IMR-90 (cell line): ENCODE data around the gene TNRC18. TPM values are rescaled to one million over a fixed set of nuclear protein-coding genes. Genes with fewer than 3 reads are reported as not detected.

Experiments used
- ATAC-seq: fragments of 200-7000 bp; cut with Tn5 transposase; 2 replicates; pipeline ENCODE4 v1.9.1; 2020; ENCODE audit warnings: low read depth, mild to moderate bottlenecking, moderate library complexity
- BruUV-seq: library from RNA; stranded (reverse); fragments of 400-500 nt; replicated peaks from 2 replicates; lab custom pipeline; 2021; lab: Mats Ljungman, UMichigan
- CTCF ChIA-PET: fragments of 300-600 bp; formaldehyde crosslinking; extraction: SDS; loops from one replicate; lab custom pipeline; 2021; ENCODE audit warnings: antibody characterized with exemption; lab: Yijun Ruan, JAX
- POLR2A ChIA-PET: fragments of 300-600 bp; sonication (Branson Sonifier 250); formaldehyde crosslinking; loops from one replicate; lab custom pipeline; 2022; ENCODE audit warnings: antibody characterized with exemption; ENCODE audit not compliant: unreplicated experiment; lab: Charles Lee
- DNase-seq: peaks from one replicate; pipeline ENCODE4 v3.0.0; 2013
- H2AFZ ChIP-seq: replicated peaks from 2 replicates; pipeline ENCODE3; 2013; ENCODE audit warnings: low read length, mild to moderate bottlenecking; ENCODE audit not compliant: poor library complexity
- H2AK5ac ChIP-seq: 2 replicates; pipeline ENCODE4 v1.6.1; 2013; ENCODE audit warnings: low read depth, low read length, inconsistent platforms
- H2AK9ac ChIP-seq: replicated peaks from 2 replicates; pipeline ENCODE3; 2013; ENCODE audit warnings: mild to moderate bottlenecking, low read depth, low read length, moderate library complexity; ENCODE audit not compliant: poor library complexity
- H2BK120ac ChIP-seq: 2 replicates; pipeline ENCODE4 v1.6.1; 2013; ENCODE audit warnings: low read depth, low read length, inconsistent platforms
- H2BK15ac ChIP-seq: 3 replicates; pipeline ENCODE4 v1.6.1; 2013; ENCODE audit warnings: low read depth, low read length, inconsistent platforms
- H2BK20ac ChIP-seq: 2 replicates; pipeline ENCODE4 v1.6.1; 2013; ENCODE audit warnings: low read depth, mild to moderate bottlenecking, inconsistent platforms, low read length, moderate library complexity
- H2BK5ac ChIP-seq: 2 replicates; pipeline ENCODE4 v1.6.1; 2013; ENCODE audit warnings: mild to moderate bottlenecking, low read depth, low read length, inconsistent platforms; ENCODE audit not compliant: poor library complexity, severe bottlenecking
- H3K14ac ChIP-seq: replicated peaks from 2 replicates; pipeline ENCODE4 v1.6.1; 2013; ENCODE audit warnings: low read depth, low read length, inconsistent platforms
- H3K18ac ChIP-seq: 2 replicates; pipeline ENCODE4 v1.6.1; 2013; ENCODE audit warnings: low read depth, low read length, control low read depth
- H3K23ac ChIP-seq: 2 replicates; pipeline ENCODE4 v1.6.1; 2013; ENCODE audit warnings: low read depth, low read length, inconsistent platforms
- H3K27ac ChIP-seq: 2 replicates; pipeline ENCODE4 v1.5.1; 2013; ENCODE audit warnings: mild to moderate bottlenecking, control low read depth, low read length; ENCODE audit not compliant: insufficient read depth
- H3K27me3 ChIP-seq: 2 replicates; pipeline ENCODE4 v1.6.1; 2013; ENCODE audit warnings: low read length; ENCODE audit not compliant: control insufficient read depth, insufficient read depth
- H3K36me3 ChIP-seq: 2 replicates; pipeline ENCODE4 v1.6.1; 2013; ENCODE audit warnings: low read length, mixed read lengths; ENCODE audit not compliant: control insufficient read depth, insufficient read depth
- H3K4ac ChIP-seq: 2 replicates; pipeline ENCODE4 v1.6.1; 2013; ENCODE audit warnings: low read depth, low read length, inconsistent platforms
- H3K4me1 ChIP-seq: 2 replicates; pipeline ENCODE4 v1.6.1; 2013; ENCODE audit warnings: low read length, mixed read lengths; ENCODE audit not compliant: control insufficient read depth, insufficient read depth
- H3K4me2 ChIP-seq: 2 replicates; pipeline ENCODE4 v1.6.1; 2013; ENCODE audit warnings: low read depth, mild to moderate bottlenecking, control low read depth, low read length, moderate library complexity
- H3K4me3 ChIP-seq: 2 replicates; pipeline ENCODE4 v1.5.1; 2013; ENCODE audit warnings: low read depth, mild to moderate bottlenecking, control low read depth, low read length, moderate library complexity; ENCODE audit not compliant: insufficient read depth
- H3K56ac ChIP-seq: 2 replicates; pipeline ENCODE4 v1.6.1; 2013; ENCODE audit warnings: low read length, inconsistent platforms; ENCODE audit not compliant: insufficient read depth; ENCODE audit errors: extremely low read depth
- H3K79me1 ChIP-seq, 2 experiments: 2 replicates each; pipeline ENCODE4 v1.6.1; 2013; ENCODE audit warnings: low read length in 2 of 2, inconsistent platforms in 1 of 2, low read depth in 1 of 2
- H3K9ac ChIP-seq: 2 replicates; pipeline ENCODE4 v1.6.1; 2013; ENCODE audit warnings: low read depth, low read length, control low read depth
- H3K9me1 ChIP-seq: 2 replicates; pipeline ENCODE4 v1.6.1; 2013; ENCODE audit warnings: low read length, inconsistent platforms; ENCODE audit not compliant: insufficient read depth
- H3K9me3 ChIP-seq: 2 replicates; pipeline ENCODE4 v1.6.1; 2013; ENCODE audit warnings: low read length; ENCODE audit not compliant: control insufficient read depth, insufficient read depth
- H4K20me1 ChIP-seq: 2 replicates; pipeline ENCODE4 v1.6.1; 2013; ENCODE audit warnings: low read length, inconsistent platforms; ENCODE audit not compliant: insufficient read depth
- H4K5ac ChIP-seq: 2 replicates; pipeline ENCODE4 v1.6.1; 2013; ENCODE audit warnings: mild to moderate bottlenecking, low read depth, low read length, control low read depth
- H4K8ac ChIP-seq, 2 experiments: 2 replicates each; pipeline ENCODE4 v1.6.1; 2013; ENCODE audit warnings: low read depth in 2 of 2, low read length in 2 of 2, control low read depth in 1 of 2, inconsistent platforms in 1 of 2
- H4K91ac ChIP-seq: 2 replicates; pipeline ENCODE4 v1.6.1; 2013; ENCODE audit warnings: low read depth, low read length, inconsistent platforms; ENCODE audit not compliant: insufficient read depth
- BHLHE40 ChIP-seq: fragments of 150-350 bp; IDR thresholded peaks from 2 replicates; pipeline ENCODE4 v1.6.1; 2016; ENCODE audit warnings: mild to moderate bottlenecking, low read depth, low read length
- CEBPB ChIP-seq: IDR thresholded peaks from 2 replicates; pipeline ENCODE4 v1.6.1; 2012; ENCODE audit warnings: low read depth, low read length, improper control_type of control experiment
- FOS ChIP-seq: fragments of 150-350 bp; IDR thresholded peaks from 2 replicates; pipeline ENCODE4 v1.6.1; 2016; ENCODE audit warnings: low read depth, low read length
- MAFK ChIP-seq: IDR thresholded peaks from 2 replicates; pipeline ENCODE4 v1.6.1; 2012; ENCODE audit warnings: low read depth, low read length, improper control_type of control experiment
- MAZ ChIP-seq: IDR thresholded peaks from 2 replicates; pipeline ENCODE4 v1.6.1; 2012; ENCODE audit warnings: low read depth, mild to moderate bottlenecking, low read length, improper control_type of control experiment, moderate library complexity, borderline replicate concordance
- MXI1 ChIP-seq: IDR thresholded peaks from 2 replicates; pipeline ENCODE4 v1.6.1; 2012; ENCODE audit warnings: low read depth, mild to moderate bottlenecking, low read length, moderate library complexity, borderline replicate concordance
- NFE2L2 ChIP-seq: fragments of 150-350 bp; IDR thresholded peaks from 2 replicates; pipeline ENCODE4 v1.6.1; 2016; ENCODE audit warnings: low read depth, mild to moderate bottlenecking, low read length
- POLR2A ChIP-seq: IDR thresholded peaks from 2 replicates; pipeline ENCODE4 v1.6.1; 2012; ENCODE audit warnings: mild to moderate bottlenecking, low read depth, low read length
- RAD21 ChIP-seq: IDR thresholded peaks from 2 replicates; pipeline ENCODE4 v1.6.1; 2012; ENCODE audit warnings: low read length, improper control_type of control experiment
- RCOR1 ChIP-seq: IDR thresholded peaks from 2 replicates; pipeline ENCODE4 v1.6.1; 2012; ENCODE audit warnings: mild to moderate bottlenecking, low read length, improper control_type of control experiment; ENCODE audit not compliant: insufficient replicate concordance
- RFX5 ChIP-seq: IDR thresholded peaks from 2 replicates; pipeline ENCODE4 v1.8.0; 2012; ENCODE audit warnings: low read depth, mild to moderate bottlenecking, low read length, moderate library complexity
- SMC3 ChIP-seq: fragments of 150-350 bp; IDR thresholded peaks from 2 replicates; pipeline ENCODE4 v1.6.1; 2016; ENCODE audit warnings: low read depth, mild to moderate bottlenecking, antibody characterized with exemption, low read length, moderate library complexity
- WGBS, 2 experiments: methylation state at CpG; one replicate each; pipeline versions ENCODE4 v1.1.5 to v1.1.7; 2013; ENCODE audit warnings: missing lambda C conversion rate in 2 of 2; ENCODE audit not compliant: insufficient read length in 1 of 2; ENCODE audit errors: extremely low coverage in 2 of 2; 5-methylcytosine and 5-hydroxymethylcytosine counted together
- dilution Hi-C: fragments of 300-500 bp; cut with HindIII; formaldehyde crosslinking; loops from one replicate; pipeline ENCODE4 v1.14.3; 2018; ENCODE audit warnings: low sequenced_read_pairs; ENCODE audit not compliant: unreplicated experiment
- in situ Hi-C: fragments of 300-500 bp; cut with MboI; formaldehyde crosslinking; loops from 3 replicates; pipeline ENCODE4 v1.14.3; 2019; ENCODE audit warnings: low sequenced_read_pairs, inconsistent platforms, mixed read lengths
- intact Hi-C: fragments of 100-400 bp; cut with micrococcal nuclease; formaldehyde crosslinking; loops from 2 replicates; pipeline ENCODE4 v1.10.0; 2022
- polyA plus RNA-seq, 3 experiments: library from polyadenylated mRNA; depleted of rRNA; stranded (reverse); fragments of >200 nt; gene quantifications; 2 replicates each; pipeline ENCODE4 v1.2.3, GENCODE V29; 2012; ENCODE audit warnings: low replicate concordance in 1 of 3
- total RNA-seq: library from RNA; depleted of rRNA; stranded (reverse); fragments of >200 nt; gene quantifications from 2 replicates; pipeline ENCODE4 v1.2.3, GENCODE V29; 2012
- TF ChIP-seq, protein P1 (sequence below): conservative IDR thresholded peaks from 2 replicates; pipeline ENCODE4 v1.5.1; 2012; ENCODE audit warnings: mild to moderate bottlenecking, low read depth, low read length, improper control_type of control experiment
- TF ChIP-seq, protein P2 (sequence below): fragments of 150-350 bp; IDR thresholded peaks from 2 replicates; pipeline ENCODE4 v1.6.1; 2017; ENCODE audit warnings: mild to moderate bottlenecking, antibody characterized with exemption, low read length, low read depth

Gene TNRC18
- total and polyA plus RNA-seq, 2 of the 4 experiments (the other 2 are of a cell fraction): 4.7 to 29.6 TPM

DNA sequence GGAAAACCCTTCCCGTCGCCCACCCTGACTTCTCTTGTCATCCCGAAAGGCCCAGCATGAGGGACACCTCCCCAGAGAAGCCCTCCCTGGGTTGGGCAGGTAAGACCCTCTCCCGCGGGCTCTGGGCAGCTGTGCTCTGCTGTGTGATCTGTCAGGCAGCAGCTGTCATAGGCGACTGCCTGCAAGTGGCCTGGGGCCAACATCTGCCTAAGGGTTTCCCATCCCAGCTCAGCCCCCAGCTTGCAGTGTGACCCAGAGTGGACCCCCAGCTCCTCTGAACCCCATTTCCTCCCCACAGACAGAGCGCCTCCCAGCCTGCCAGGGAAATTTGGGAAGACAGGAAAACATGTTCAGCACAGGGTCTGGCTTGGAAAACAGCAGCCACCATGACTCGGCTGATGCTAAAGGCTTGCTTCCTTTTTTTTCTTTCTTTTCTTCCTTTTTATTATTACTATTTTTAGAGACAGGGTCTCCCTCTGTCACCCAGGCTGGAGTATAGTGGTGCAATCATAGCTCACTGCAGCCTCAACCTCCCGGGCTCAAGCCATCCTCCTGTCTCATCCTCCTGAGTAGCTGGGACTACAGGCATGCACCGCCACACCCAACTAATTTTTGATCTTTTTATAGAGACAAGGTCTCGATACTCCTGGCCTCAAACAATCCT, 18.3 kb upstream of the TNRC18 start:
- no peak overlapping the region for H2BK120ac ChIP-seq
- no peak overlapping the region for H3K4ac ChIP-seq
- dilution Hi-C loops (no loop called here), in situ Hi-C loops (no loop called here), intact Hi-C loops (no loop called here)
- ChIA-PET CTCF (no interaction called here), POLR2A (no interaction called here)
- TF ChIP-seq RFX5 (no peak), MAFK (no peak), BHLHE40 (no peak), MXI1 (no peak), CEBPB (no peak), RAD21 (no peak), POLR2A (no peak), SMC3 (no peak), RCOR1 (no peak), MAZ (no peak), NFE2L2 (no peak), FOS (no peak)
- TF ChIP-seq, protein P1, sequence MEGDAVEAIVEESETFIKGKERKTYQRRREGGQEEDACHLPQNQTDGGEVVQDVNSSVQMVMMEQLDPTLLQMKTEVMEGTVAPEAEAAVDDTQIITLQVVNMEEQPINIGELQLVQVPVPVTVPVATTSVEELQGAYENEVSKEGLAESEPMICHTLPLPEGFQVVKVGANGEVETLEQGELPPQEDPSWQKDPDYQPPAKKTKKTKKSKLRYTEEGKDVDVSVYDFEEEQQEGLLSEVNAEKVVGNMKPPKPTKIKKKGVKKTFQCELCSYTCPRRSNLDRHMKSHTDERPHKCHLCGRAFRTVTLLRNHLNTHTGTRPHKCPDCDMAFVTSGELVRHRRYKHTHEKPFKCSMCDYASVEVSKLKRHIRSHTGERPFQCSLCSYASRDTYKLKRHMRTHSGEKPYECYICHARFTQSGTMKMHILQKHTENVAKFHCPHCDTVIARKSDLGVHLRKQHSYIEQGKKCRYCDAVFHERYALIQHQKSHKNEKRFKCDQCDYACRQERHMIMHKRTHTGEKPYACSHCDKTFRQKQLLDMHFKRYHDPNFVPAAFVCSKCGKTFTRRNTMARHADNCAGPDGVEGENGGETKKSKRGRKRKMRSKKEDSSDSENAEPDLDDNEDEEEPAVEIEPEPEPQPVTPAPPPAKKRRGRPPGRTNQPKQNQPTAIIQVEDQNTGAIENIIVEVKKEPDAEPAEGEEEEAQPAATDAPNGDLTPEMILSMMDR: no peak
- TF ChIP-seq, protein P2, sequence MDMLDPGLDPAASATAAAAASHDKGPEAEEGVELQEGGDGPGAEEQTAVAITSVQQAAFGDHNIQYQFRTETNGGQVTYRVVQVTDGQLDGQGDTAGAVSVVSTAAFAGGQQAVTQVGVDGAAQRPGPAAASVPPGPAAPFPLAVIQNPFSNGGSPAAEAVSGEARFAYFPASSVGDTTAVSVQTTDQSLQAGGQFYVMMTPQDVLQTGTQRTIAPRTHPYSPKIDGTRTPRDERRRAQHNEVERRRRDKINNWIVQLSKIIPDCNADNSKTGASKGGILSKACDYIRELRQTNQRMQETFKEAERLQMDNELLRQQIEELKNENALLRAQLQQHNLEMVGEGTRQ: no peak
- H3K9me1 ChIP-seq: no peaks in the 10 kb centered on the region; the same call in 1 of the 2 replicates
- no peak overlapping the region for H4K5ac ChIP-seq
- H2BK15ac ChIP-seq: no peak overlapping the region
- no peak overlapping the region for H3K18ac ChIP-seq
- H3K27ac ChIP-seq: no peak overlapping the region
- H2AK9ac ChIP-seq: no peak overlapping the region
- H3K14ac ChIP-seq: no peak overlapping the region
- no peak overlapping the region for H2BK5ac ChIP-seq
- no peaks in the 10 kb centered on the region for H3K4me1 ChIP-seq
- no peak for ATAC-seq
- no peak overlapping the region for H3K9ac ChIP-seq
- WGBS, 2 experiments: 80% methylated on average over 1 of the region's 11 CpGs; no CpG with 5 or more reads in 1 of the 2 experiments
- no peak overlapping the region for H3K56ac ChIP-seq
- H4K91ac ChIP-seq: no peak overlapping the region
- H2AFZ ChIP-seq: no peak overlapping the region
- H3K9me3 ChIP-seq: peaks cover 8% of the 10 kb centered on the region
- H3K79me1 ChIP-seq: peaks cover 10 to 27% of the 10 kb centered on the region in 2 experiments; a peak in 2 of 4 replicates
- no peak overlapping the region for H4K8ac ChIP-seq
- peaks cover 17% of the 10 kb centered on the region; the same call in 1 of the 2 replicates for H3K36me3 ChIP-seq
- BruUV-seq: no TSS peak
- DNase-seq: no peak
- no peak overlapping the region for H2AK5ac ChIP-seq
- no peak overlapping the region for H3K23ac ChIP-seq
- H3K27me3 ChIP-seq: no peaks in the 10 kb centered on the region
- H3K4me3 ChIP-seq: no peak overlapping the region
- H2BK20ac ChIP-seq: no peak overlapping the region
- no peak overlapping the region for H3K4me2 ChIP-seq
- H4K20me1 ChIP-seq: peaks cover 36% of the 10 kb centered on the region
